ENCODE results near the gene CCDC106.

CCDC106 gene

GRCh38 chr19:55659822-55660221, 11.8 kb downstream of the CCDC106 start:
- H3K27ac ChIP-seq, result no peak overlapping the region
- H3K9me3 ChIP-seq (ENCODE audit: control insufficient read depth, low read length), result no peaks in the 10 kb centered on the region
- no peak overlapping the region for H2AFZ ChIP-seq
- no peak for TF ChIP-seq CTCF (IDR thresholded peaks at IDR 0.05)
- H3K4me1 ChIP-seq, result peaks cover 23% of the 10 kb centered on the region
- no peaks in the 10 kb centered on the region for H3K27me3 ChIP-seq (ENCODE audit: control insufficient read depth, insufficient read depth, low read length)
- no peak overlapping the region for H3K4me2 ChIP-seq (ENCODE audit: low read length)
- H3K9ac ChIP-seq, result no peak overlapping the region
- H3K79me2 ChIP-seq, result peaks cover 91% of the 10 kb centered on the region
- no peaks in the 10 kb centered on the region for H3K36me3 ChIP-seq (ENCODE audit: control insufficient read depth, insufficient read depth, low read length)
- no peak overlapping the region for H3K4me3 ChIP-seq (ENCODE audit: low read depth, low read length)

- Histone ChIP-seq H3K4me3 (ENCODE audit: low read depth, low read length) (no peak overlapping the region), H3K27ac (no peak overlapping the region), H3K4me1 (peaks cover 23% of the 10 kb centered on the region), H3K36me3 (ENCODE audit: control insufficient read depth, insufficient read depth, low read length) (no peaks in the 10 kb centered on the region), H3K4me2 (ENCODE audit: low read length) (no peak overlapping the region), H3K9ac (no peak overlapping the region), H3K79me2 (peaks cover 89% of the 10 kb centered on the region), H3K27me3 (ENCODE audit: control insufficient read depth, insufficient read depth, low read length) (no peaks in the 10 kb centered on the region), H3K9me3 (ENCODE audit: control insufficient read depth, low read length) (no peaks in the 10 kb centered on the region), H2AFZ (no peak overlapping the region)
- no peak for TF ChIP-seq CTCF (IDR thresholded peaks at IDR 0.05)
Measured at GRCh38 chr19:55660404-55660803, 12.4 kb downstream of the CCDC106 start.

GRCh38 chr19:55660991-55661390, 13.0 kb downstream of the CCDC106 start:
- no peak overlapping the region for H3K4me2 ChIP-seq (ENCODE audit: low read length)
- peaks cover 23% of the 10 kb centered on the region for H3K4me1 ChIP-seq

GRCh38 chr19:55661826-55662225, 13.8 kb downstream of the CCDC106 start:
- Histone ChIP-seq H3K27ac (no peak overlapping the region), H3K4me2 (ENCODE audit: low read length) (no peak overlapping the region), H3K79me2 (peaks cover 89% of the 10 kb centered on the region), H2AFZ (no peak overlapping the region), H3K9ac (no peak overlapping the region), H3K4me3 (ENCODE audit: low read depth, low read length) (no peak overlapping the region), H3K9me3 (ENCODE audit: control insufficient read depth, low read length) (no peaks in the 10 kb centered on the region), H3K4me1 (peaks cover 14% of the 10 kb centered on the region), H3K27me3 (ENCODE audit: control insufficient read depth, insufficient read depth, low read length) (no peaks in the 10 kb centered on the region), H3K36me3 (ENCODE audit: control insufficient read depth, insufficient read depth, low read length) (no peaks in the 10 kb centered on the region)
- no peak for TF ChIP-seq CTCF (IDR thresholded peaks at IDR 0.05)

More at GRCh38 chr19:55660991-55661390, 13.0 kb downstream of the CCDC106 start:
- H3K27me3 ChIP-seq (ENCODE audit: control insufficient read depth, insufficient read depth, low read length), result no peaks in the 10 kb centered on the region
- H3K9me3 ChIP-seq (ENCODE audit: control insufficient read depth, low read length), result no peaks in the 10 kb centered on the region
- no peak for TF ChIP-seq CTCF (IDR thresholded peaks at IDR 0.05)
- no peak overlapping the region for H2AFZ ChIP-seq
- H3K79me2 ChIP-seq, result peaks cover 89% of the 10 kb centered on the region
- no peak overlapping the region for H3K9ac ChIP-seq
- H3K27ac ChIP-seq, result no peak overlapping the region
- H3K36me3 ChIP-seq (ENCODE audit: control insufficient read depth, insufficient read depth, low read length), result no peaks in the 10 kb centered on the region
- H3K4me3 ChIP-seq (ENCODE audit: low read depth, low read length), result no peak overlapping the region

- Histone ChIP-seq H3K79me2 (peaks cover 89% of the 10 kb centered on the region), H3K9me3 (ENCODE audit: control insufficient read depth, low read length) (no peaks in the 10 kb centered on the region), H3K4me1 (peaks cover 5% of the 10 kb centered on the region), H3K9ac (no peak overlapping the region), H3K27ac (no peak overlapping the region), H3K4me2 (ENCODE audit: low read length) (no peak overlapping the region), H3K4me3 (ENCODE audit: low read depth, low read length) (no peak overlapping the region), H3K36me3 (ENCODE audit: control insufficient read depth, insufficient read depth, low read length) (no peaks in the 10 kb centered on the region), H3K27me3 (ENCODE audit: control insufficient read depth, insufficient read depth, low read length) (no peaks in the 10 kb centered on the region), H2AFZ (no peak overlapping the region)
- TF ChIP-seq CTCF (IDR thresholded peaks at IDR 0.05), result no peak
Measured at GRCh38 chr19:55663846-55664536, 16.0 kb downstream of the CCDC106 start.
